GM23338 (cell line): ENCODE results near the gene COPZ2. TPM values are rescaled to one million over a fixed set of nuclear protein-coding genes. Genes with fewer than 3 reads are reported as not detected.

Experiments
- ATAC-seq: fragments of 200-7000 bp; cut with Tn5 transposase; 3 replicates; pipeline ENCODE4 v1.9.1; 2020
- DNase-seq: peaks from one replicate; pipeline ENCODE4 v3.0.0-alpha.2; 2015; ENCODE audit warnings: low spot score
- H2AFZ ChIP-seq: fragments of 200-600 bp; sonication (generic); 2 replicates; pipeline ENCODE4 v1.8.0; 2016; ENCODE audit warnings: antibody characterized with exemption, mild to moderate bottlenecking, moderate library complexity
- H3F3A ChIP-seq: fragments of 200-600 bp; sonication (generic); replicated peaks from 2 replicates; pipeline ENCODE4 v1.8.0; 2017; ENCODE audit warnings: antibody characterized with exemption, mixed run types, low read depth
- H3K27ac ChIP-seq: fragments of 200-600 bp; sonication (generic); 2 replicates; pipeline ENCODE4 v1.6.1; 2016; ENCODE audit warnings: low read depth
- H3K27me3 ChIP-seq: fragments of 200-600 bp; sonication (generic); 2 replicates; pipeline ENCODE4 v1.8.0; 2016; ENCODE audit warnings: mild to moderate bottlenecking, mixed run types, moderate library complexity; ENCODE audit not compliant: insufficient read depth
- H3K36me3 ChIP-seq: fragments of 200-600 bp; sonication (generic); 2 replicates; pipeline ENCODE4 v1.8.0; 2016; ENCODE audit warnings: mild to moderate bottlenecking; ENCODE audit not compliant: insufficient read depth
- H3K4me1 ChIP-seq: fragments of 200-600 bp; sonication (generic); 2 replicates; pipeline ENCODE4 v1.8.0; 2016; ENCODE audit warnings: mild to moderate bottlenecking, moderate library complexity; ENCODE audit not compliant: insufficient read depth
- H3K4me2 ChIP-seq: fragments of 200-600 bp; sonication (generic); 2 replicates; pipeline ENCODE4 v1.7.1; 2017; ENCODE audit warnings: mixed run types
- H3K4me3 ChIP-seq: fragments of 200-600 bp; sonication (generic); 2 replicates; pipeline ENCODE4 v1.6.1; 2016; ENCODE audit warnings: mixed run types
- H3K79me2 ChIP-seq: fragments of 200-600 bp; sonication (generic); replicated peaks from 2 replicates; pipeline ENCODE4 v1.8.0; 2017; ENCODE audit warnings: mild to moderate bottlenecking; ENCODE audit not compliant: insufficient read depth
- H3K9me2 ChIP-seq: fragments of 200-600 bp; sonication (generic); 2 replicates; pipeline ENCODE4 v1.8.0; 2017; ENCODE audit not compliant: insufficient read depth
- H4K20me1 ChIP-seq: fragments of 200-600 bp; sonication (generic); replicated peaks from 2 replicates; pipeline ENCODE4 v1.8.0; 2017; ENCODE audit warnings: mild to moderate bottlenecking; ENCODE audit not compliant: insufficient read depth
- H3K27ac Mint-ChIP-seq: 2 replicates; pipeline ENCODE4 v1.8.0; 2020; ENCODE audit warnings: inconsistent platforms, mild to moderate bottlenecking, moderate library complexity, mixed read lengths
- H3K27me3 Mint-ChIP-seq: 3 replicates; pipeline ENCODE4 v1.8.0; 2022; ENCODE audit warnings: low read depth, mild to moderate bottlenecking, moderate library complexity, mixed read lengths, inconsistent platforms; ENCODE audit not compliant: insufficient read depth, poor library complexity
- H3K36me3 Mint-ChIP-seq: 3 replicates; pipeline ENCODE4 v1.8.0; 2021; ENCODE audit warnings: low read depth, mild to moderate bottlenecking, inconsistent platforms, moderate library complexity, mixed read lengths
- H3K4me1 Mint-ChIP-seq: 3 replicates; pipeline ENCODE4 v1.8.0; 2020; ENCODE audit warnings: mild to moderate bottlenecking, inconsistent platforms, mixed read lengths
- H3K4me3 Mint-ChIP-seq: 3 replicates; pipeline ENCODE4 v1.8.0; 2021; ENCODE audit warnings: moderate library complexity, mild to moderate bottlenecking, inconsistent platforms, mixed read lengths
- H3K9me3 Mint-ChIP-seq: 3 replicates; pipeline ENCODE4 v1.8.0; 2020; ENCODE audit warnings: moderate library complexity, mild to moderate bottlenecking, inconsistent platforms, mixed read lengths
- EZH2 ChIP-seq: fragments of 200-600 bp; sonication (generic); IDR thresholded peaks from one replicate; pipeline ENCODE4 v1.8.0; 2017; ENCODE audit warnings: antibody characterized with exemption, mild to moderate bottlenecking, low read depth; ENCODE audit not compliant: unreplicated experiment
- JUNB ChIP-seq: IDR thresholded peaks from one replicate; pipeline ENCODE4 v1.6.1; 2016; ENCODE audit warnings: antibody characterized with exemption; ENCODE audit not compliant: unreplicated experiment
- POLR2AphosphoS5 ChIP-seq: IDR thresholded peaks from 2 replicates; pipeline ENCODE4 v1.6.1; 2016; ENCODE audit warnings: antibody characterized with exemption, low read depth
- STAT1 ChIP-seq: IDR thresholded peaks from one replicate; pipeline ENCODE4 v1.6.1; 2016; ENCODE audit warnings: antibody characterized with exemption; ENCODE audit not compliant: unreplicated experiment
- ZNF114 ChIP-seq: fragments of 250-450 bp; sonication (Bioruptor Pico); IDR thresholded peaks from 2 replicates; pipeline ENCODE4 v1.5.0; 2020; ENCODE audit warnings: mild to moderate bottlenecking, moderate library complexity
- ZNF331 ChIP-seq: fragments of 250-450 bp; sonication (Bioruptor Pico); IDR thresholded peaks from 2 replicates; pipeline ENCODE4 v1.5.0; 2020; ENCODE audit warnings: low read depth, mild to moderate bottlenecking, moderate library complexity
- polyA plus RNA-seq: library from polyadenylated mRNA; unstranded; fragments of >200 nt; fragmentation: Nextera tagmentation; extraction: Ambion mirVana; gene quantifications from 2 replicates; pipeline ENCODE4 v1.2.1, GENCODE V29; 2016
- total RNA-seq: library from RNA; depleted of rRNA; stranded (reverse); fragments of >200 nt; shearing (Covaris generic); gene quantifications from 2 replicates; pipeline ENCODE4 v1.2.3, GENCODE V29; 2014
- TF ChIP-seq, protein P1 (sequence below), 2 experiments: fragments of 200-600 bp in 1 of 2; sonication (generic) in 1 of 2; conservative IDR thresholded peaks; 2 replicates each; pipeline versions ENCODE4 v1.5.1 to v1.6.1; 2016 to 2017; ENCODE audit warnings: antibody characterized with exemption in 2 of 2, low read depth in 2 of 2, mild to moderate bottlenecking in 2 of 2, moderate library complexity in 1 of 2
- TF ChIP-seq, protein P2 (sequence below): fragments of 250-450 bp; sonication (Bioruptor Pico); IDR thresholded peaks from 2 replicates; pipeline ENCODE4 v1.5.0; 2020; ENCODE audit warnings: mild to moderate bottlenecking, moderate library complexity
- TF ChIP-seq, protein P3 (sequence below): IDR thresholded peaks from one replicate; pipeline ENCODE4 v1.6.1; 2018; ENCODE audit warnings: antibody characterized with exemption; ENCODE audit not compliant: unreplicated experiment

The COPZ2 gene
- total and polyA plus RNA-seq, 2 experiments from 2014 or later = not detected

DNA sequence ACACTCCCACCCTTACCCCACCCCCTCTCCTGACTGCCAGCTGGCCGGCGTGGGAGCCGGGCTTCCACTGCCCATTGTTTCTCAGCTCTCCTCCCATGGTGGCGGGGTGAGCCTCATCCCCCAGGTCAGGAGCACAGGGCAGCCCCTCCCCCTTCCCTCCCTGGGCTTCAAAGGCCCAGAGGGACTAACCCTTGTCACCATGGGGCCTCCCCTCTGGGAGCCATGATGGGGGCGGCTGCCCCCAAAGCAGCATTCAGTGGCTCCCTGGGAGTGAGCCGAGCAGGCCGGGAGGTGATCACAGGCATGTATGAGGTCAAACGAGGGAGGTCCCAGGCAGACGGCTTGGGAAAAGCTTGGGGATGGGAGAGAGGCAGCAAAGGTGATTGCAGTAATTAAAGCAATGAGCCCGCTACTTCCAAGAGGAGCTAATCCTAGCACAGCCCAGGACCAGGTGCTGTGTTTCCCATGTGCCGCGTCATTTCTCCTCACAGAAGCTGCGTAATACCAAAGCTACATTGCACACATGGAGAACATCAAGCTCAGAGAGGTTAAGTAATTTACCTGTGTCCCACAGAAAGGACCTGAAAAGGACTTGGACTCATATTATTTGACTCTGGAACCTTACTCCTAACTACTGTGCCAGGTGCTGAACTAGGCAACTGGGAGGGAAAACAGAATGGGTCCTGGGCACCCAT lies 42.2 kb downstream of the COPZ2 start:
- Histone ChIP-seq H3K27me3 (no peaks in the 10 kb centered on the region), H3K36me3 (no peaks in the 10 kb centered on the region), H2AFZ (peak overlapping the region; percentile 96), H3F3A (0 out of 2 replicates have a peak, but pooled peaks cover 3% of the 10 kb centered on the region), H3K79me2 (no peaks in the 10 kb centered on the region), H3K27ac (no peak overlapping the region), H3K4me2 (peak overlapping the region; percentile 57), H3K4me3 (peak overlapping the region; percentile 34; the same call in 1 of the 2 replicates), H4K20me1 (no peaks in the 10 kb centered on the region), H3K9me2 (no peaks in the 10 kb centered on the region), H3K4me1 (peaks cover 35% of the 10 kb centered on the region)
- DNase-seq = peak; percentile 55
- no peak for TF ChIP-seq ZNF114 (CRISPR knock-in tag)
- H3K4me3 Mint-ChIP-seq = no peak overlapping the region
- no peaks in the 10 kb centered on the region for H3K36me3 Mint-ChIP-seq
- peak overlapping the region; percentile 32; the same call in 1 of the 2 replicates for H3K27ac Mint-ChIP-seq
- peaks cover 59% of the 10 kb centered on the region for H3K4me1 Mint-ChIP-seq
- no peaks in the 10 kb centered on the region; the same call in 2 of the 3 replicates for H3K9me3 Mint-ChIP-seq
- peak; percentile 57 for ATAC-seq
- H3K27me3 Mint-ChIP-seq = peaks cover 15% of the 10 kb centered on the region

DNA sequence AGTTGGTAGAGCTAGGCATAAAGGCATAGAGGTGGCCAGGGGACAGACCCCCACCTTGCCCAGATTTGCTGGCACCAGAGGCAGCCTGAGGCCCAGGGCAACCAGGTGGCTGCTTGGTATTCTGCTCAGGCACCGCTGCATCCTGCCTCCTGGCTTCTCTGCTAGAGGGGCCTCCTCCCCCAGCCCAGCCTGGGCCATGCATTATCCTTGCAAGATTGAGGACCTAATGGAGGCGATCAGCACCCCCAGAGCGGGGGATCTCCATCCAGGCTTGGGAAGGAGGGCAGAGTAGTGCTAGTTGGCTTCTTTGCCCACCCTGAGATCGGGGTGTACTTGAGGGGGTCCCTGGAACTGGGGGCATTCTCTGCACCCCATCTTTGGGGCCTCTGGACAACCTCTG lies 42.9 kb downstream of the COPZ2 start:
- Mint-ChIP-seq H3K4me1 (peaks cover 58% of the 10 kb centered on the region), H3K27me3 (peaks cover 20% of the 10 kb centered on the region), H3K4me3 (no peak overlapping the region), H3K27ac (no peak overlapping the region), H3K36me3 (no peaks in the 10 kb centered on the region), H3K9me3 (no peaks in the 10 kb centered on the region; the same call in 2 of the 3 replicates)
- peak; percentile 29 for DNase-seq
- H3K27ac ChIP-seq = no peak overlapping the region
- H3K4me2 ChIP-seq = peak overlapping the region; percentile 73
- peak overlapping the region; percentile 96 for H2AFZ ChIP-seq
- H3K4me3 ChIP-seq = no peak overlapping the region
- peaks cover 35% of the 10 kb centered on the region for H3K4me1 ChIP-seq
- no peaks in the 10 kb centered on the region for H3K79me2 ChIP-seq
- no peaks in the 10 kb centered on the region for H3K9me2 ChIP-seq
- H3K27me3 ChIP-seq = no peaks in the 10 kb centered on the region
- H3K36me3 ChIP-seq = no peaks in the 10 kb centered on the region
- 0 out of 2 replicates have a peak, but pooled peaks cover 3% of the 10 kb centered on the region for H3F3A ChIP-seq
- ATAC-seq = peak; percentile 14
- H4K20me1 ChIP-seq = no peaks in the 10 kb centered on the region
- TF ChIP-seq, protein P1, sequence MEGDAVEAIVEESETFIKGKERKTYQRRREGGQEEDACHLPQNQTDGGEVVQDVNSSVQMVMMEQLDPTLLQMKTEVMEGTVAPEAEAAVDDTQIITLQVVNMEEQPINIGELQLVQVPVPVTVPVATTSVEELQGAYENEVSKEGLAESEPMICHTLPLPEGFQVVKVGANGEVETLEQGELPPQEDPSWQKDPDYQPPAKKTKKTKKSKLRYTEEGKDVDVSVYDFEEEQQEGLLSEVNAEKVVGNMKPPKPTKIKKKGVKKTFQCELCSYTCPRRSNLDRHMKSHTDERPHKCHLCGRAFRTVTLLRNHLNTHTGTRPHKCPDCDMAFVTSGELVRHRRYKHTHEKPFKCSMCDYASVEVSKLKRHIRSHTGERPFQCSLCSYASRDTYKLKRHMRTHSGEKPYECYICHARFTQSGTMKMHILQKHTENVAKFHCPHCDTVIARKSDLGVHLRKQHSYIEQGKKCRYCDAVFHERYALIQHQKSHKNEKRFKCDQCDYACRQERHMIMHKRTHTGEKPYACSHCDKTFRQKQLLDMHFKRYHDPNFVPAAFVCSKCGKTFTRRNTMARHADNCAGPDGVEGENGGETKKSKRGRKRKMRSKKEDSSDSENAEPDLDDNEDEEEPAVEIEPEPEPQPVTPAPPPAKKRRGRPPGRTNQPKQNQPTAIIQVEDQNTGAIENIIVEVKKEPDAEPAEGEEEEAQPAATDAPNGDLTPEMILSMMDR (conservative IDR thresholded peaks at IDR 0.05; ENCODE audit: low read depth in 2 of 2) = no peak
- TF ChIP-seq JUNB (no peak), STAT1 (no peak), POLR2AphosphoS5 (no peak), EZH2 (no peak), ZNF114 (CRISPR knock-in tag) (no peak), ZNF331 (CRISPR knock-in tag) (no peak)
- TF ChIP-seq, protein P2, sequence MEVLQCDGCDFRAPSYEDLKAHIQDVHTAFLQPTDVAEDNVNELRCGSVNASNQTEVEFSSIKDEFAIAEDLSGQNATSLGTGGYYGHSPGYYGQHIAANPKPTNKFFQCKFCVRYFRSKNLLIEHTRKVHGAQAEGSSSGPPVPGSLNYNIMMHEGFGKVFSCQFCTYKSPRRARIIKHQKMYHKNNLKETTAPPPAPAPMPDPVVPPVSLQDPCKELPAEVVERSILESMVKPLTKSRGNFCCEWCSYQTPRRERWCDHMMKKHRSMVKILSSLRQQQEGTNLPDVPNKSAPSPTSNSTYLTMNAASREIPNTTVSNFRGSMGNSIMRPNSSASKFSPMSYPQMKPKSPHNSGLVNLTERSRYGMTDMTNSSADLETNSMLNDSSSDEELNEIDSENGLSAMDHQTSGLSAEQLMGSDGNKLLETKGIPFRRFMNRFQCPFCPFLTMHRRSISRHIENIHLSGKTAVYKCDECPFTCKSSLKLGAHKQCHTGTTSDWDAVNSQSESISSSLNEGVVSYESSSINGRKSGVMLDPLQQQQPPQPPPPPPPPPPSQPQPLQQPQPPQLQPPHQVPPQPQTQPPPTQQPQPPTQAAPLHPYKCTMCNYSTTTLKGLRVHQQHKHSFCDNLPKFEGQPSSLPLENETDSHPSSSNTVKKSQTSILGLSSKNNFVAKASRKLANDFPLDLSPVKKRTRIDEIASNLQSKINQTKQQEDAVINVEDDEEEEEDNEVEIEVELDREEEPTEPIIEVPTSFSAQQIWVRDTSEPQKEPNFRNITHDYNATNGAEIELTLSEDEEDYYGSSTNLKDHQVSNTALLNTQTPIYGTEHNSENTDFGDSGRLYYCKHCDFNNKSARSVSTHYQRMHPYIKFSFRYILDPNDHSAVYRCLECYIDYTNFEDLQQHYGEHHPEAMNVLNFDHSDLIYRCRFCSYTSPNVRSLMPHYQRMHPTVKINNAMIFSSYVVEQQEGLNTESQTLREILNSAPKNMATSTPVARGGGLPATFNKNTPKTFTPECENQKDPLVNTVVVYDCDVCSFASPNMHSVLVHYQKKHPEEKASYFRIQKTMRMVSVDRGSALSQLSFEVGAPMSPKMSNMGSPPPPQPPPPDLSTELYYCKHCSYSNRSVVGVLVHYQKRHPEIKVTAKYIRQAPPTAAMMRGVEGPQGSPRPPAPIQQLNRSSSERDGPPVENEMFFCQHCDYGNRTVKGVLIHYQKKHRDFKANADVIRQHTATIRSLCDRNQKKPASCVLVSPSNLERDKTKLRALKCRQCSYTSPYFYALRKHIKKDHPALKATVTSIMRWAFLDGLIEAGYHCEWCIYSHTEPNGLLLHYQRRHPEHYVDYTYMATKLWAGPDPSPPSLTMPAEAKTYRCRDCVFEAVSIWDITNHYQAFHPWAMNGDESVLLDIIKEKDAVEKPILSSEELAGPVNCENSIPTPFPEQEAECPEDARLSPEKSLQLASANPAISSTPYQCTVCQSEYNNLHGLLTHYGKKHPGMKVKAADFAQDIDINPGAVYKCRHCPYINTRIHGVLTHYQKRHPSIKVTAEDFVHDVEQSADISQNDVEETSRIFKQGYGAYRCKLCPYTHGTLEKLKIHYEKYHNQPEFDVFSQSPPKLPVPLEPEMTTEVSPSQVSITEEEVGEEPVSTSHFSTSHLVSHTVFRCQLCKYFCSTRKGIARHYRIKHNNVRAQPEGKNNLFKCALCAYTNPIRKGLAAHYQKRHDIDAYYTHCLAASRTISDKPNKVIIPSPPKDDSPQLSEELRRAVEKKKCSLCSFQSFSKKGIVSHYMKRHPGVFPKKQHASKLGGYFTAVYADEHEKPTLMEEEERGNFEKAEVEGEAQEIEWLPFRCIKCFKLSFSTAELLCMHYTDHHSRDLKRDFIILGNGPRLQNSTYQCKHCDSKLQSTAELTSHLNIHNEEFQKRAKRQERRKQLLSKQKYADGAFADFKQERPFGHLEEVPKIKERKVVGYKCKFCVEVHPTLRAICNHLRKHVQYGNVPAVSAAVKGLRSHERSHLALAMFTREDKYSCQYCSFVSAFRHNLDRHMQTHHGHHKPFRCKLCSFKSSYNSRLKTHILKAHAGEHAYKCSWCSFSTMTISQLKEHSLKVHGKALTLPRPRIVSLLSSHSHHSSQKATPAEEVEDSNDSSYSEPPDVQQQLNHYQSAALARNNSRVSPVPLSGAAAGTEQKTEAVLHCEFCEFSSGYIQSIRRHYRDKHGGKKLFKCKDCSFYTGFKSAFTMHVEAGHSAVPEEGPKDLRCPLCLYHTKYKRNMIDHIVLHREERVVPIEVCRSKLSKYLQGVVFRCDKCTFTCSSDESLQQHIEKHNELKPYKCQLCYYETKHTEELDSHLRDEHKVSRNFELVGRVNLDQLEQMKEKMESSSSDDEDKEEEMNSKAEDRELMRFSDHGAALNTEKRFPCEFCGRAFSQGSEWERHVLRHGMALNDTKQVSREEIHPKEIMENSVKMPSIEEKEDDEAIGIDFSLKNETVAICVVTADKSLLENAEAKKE (CRISPR knock-in tag) = no peak
- TF ChIP-seq, protein P3, sequence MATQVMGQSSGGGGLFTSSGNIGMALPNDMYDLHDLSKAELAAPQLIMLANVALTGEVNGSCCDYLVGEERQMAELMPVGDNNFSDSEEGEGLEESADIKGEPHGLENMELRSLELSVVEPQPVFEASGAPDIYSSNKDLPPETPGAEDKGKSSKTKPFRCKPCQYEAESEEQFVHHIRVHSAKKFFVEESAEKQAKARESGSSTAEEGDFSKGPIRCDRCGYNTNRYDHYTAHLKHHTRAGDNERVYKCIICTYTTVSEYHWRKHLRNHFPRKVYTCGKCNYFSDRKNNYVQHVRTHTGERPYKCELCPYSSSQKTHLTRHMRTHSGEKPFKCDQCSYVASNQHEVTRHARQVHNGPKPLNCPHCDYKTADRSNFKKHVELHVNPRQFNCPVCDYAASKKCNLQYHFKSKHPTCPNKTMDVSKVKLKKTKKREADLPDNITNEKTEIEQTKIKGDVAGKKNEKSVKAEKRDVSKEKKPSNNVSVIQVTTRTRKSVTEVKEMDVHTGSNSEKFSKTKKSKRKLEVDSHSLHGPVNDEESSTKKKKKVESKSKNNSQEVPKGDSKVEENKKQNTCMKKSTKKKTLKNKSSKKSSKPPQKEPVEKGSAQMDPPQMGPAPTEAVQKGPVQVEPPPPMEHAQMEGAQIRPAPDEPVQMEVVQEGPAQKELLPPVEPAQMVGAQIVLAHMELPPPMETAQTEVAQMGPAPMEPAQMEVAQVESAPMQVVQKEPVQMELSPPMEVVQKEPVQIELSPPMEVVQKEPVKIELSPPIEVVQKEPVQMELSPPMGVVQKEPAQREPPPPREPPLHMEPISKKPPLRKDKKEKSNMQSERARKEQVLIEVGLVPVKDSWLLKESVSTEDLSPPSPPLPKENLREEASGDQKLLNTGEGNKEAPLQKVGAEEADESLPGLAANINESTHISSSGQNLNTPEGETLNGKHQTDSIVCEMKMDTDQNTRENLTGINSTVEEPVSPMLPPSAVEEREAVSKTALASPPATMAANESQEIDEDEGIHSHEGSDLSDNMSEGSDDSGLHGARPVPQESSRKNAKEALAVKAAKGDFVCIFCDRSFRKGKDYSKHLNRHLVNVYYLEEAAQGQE = no peak
